Lower lobe of right lung (tissue), 2 donors: ENCODE measurements around the gene FAM187B. TPM values are rescaled to one million over a fixed set of nuclear protein-coding genes. Genes with fewer than 3 reads are reported as not detected.

Source experiments
- ATAC-seq, 2 donors: fragments of 200-7000 bp; cut with Tn5 transposase; one replicate each; pipeline ENCODE4 v1.9.1; 2020 to 2022; ENCODE audit warnings: mild to moderate bottlenecking in 2 of 2, moderate library complexity in 2 of 2
- DNase-seq: peaks from one replicate; pipeline ENCODE4 v3.0.0-alpha.2; 2020
- H3K27ac ChIP-seq: fragments of 200-600 bp; one replicate; pipeline ENCODE4 v1.8.0; 2022
- H3K27me3 ChIP-seq: fragments of 200-600 bp; one replicate; pipeline ENCODE4 v1.8.0; 2022; ENCODE audit warnings: low read depth
- H3K36me3 ChIP-seq: fragments of 200-600 bp; one replicate; pipeline ENCODE4 v1.8.0; 2022; ENCODE audit warnings: mild to moderate bottlenecking
- H3K4me1 ChIP-seq: fragments of 200-600 bp; one replicate; pipeline ENCODE4 v1.8.0; 2022
- H3K4me3 ChIP-seq: fragments of 200-600 bp; one replicate; pipeline ENCODE4 v1.8.0; 2022; ENCODE audit warnings: mild to moderate bottlenecking
- H3K9me3 ChIP-seq: fragments of 200-600 bp; one replicate; pipeline ENCODE4 v1.8.0; 2022
- intact Hi-C: fragments of 100-400 bp; cut with DNase I; formaldehyde crosslinking; loops from one replicate; pipeline ENCODE4 v1.11.0; 2022
- total RNA-seq: library from RNA; stranded (reverse); fragmentation: NEBNext Ultra II Directional; extraction: Animal tissue kit (Norgen Biotek cat#: 25700); gene quantifications from one replicate; pipeline ENCODE4 v1.2.1, GENCODE V29; 2021
- TF ChIP-seq, protein P1 (sequence below): fragments of 200-600 bp; IDR thresholded peaks from one replicate; pipeline ENCODE4 v1.8.0; 2022; ENCODE audit warnings: antibody characterized with exemption, mild to moderate bottlenecking
- donor health status: DM: no; HTN: yes; CAD: no; lungs with severe emphysema.

FAM187B gene
- total RNA-seq, 1 donor from 2014 or later = 0.41 TPM

DNA sequence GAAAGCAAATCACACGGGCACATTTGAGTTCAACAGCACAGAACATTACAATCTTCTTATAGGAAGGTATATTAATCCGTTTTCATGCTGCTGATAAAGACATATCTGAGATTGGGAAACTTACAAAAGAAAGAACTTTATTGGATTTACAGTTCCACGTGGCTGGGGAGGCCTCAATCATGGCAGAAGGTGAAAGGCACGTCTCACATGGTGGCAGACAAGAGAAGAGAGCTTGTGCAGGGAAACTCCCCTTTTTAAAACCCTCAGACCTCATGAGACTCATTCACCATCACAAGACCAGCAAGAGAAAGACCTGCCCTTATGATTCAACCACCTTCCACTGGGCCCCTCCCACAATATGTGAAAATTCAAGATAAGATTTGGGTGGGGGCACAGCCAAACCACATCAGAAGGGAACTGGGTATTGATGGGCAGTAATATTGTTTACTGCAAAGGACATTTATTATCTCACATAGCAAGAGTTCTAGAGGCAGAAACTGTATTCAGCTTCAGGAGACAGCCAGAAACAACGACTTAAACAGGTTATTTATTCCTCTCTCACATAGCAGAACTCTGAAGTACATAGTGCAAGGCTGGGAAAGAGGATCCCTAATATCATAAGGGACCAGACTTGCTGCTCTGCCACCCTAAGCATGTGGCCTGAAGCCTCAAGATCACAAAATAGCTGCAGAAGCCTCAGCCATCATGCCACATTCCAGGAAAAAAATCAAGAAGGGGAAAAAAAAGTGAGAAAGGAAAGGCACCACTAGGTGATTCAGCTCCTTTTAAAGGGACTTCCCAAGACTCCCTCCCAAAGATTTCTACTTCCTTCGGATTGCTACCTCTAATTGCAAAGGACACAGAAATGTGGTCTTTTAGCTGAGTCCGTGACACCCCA lies 50.9 kb downstream of the FAM187B start:
- no peak for ATAC-seq
- TF ChIP-seq, protein P1, sequence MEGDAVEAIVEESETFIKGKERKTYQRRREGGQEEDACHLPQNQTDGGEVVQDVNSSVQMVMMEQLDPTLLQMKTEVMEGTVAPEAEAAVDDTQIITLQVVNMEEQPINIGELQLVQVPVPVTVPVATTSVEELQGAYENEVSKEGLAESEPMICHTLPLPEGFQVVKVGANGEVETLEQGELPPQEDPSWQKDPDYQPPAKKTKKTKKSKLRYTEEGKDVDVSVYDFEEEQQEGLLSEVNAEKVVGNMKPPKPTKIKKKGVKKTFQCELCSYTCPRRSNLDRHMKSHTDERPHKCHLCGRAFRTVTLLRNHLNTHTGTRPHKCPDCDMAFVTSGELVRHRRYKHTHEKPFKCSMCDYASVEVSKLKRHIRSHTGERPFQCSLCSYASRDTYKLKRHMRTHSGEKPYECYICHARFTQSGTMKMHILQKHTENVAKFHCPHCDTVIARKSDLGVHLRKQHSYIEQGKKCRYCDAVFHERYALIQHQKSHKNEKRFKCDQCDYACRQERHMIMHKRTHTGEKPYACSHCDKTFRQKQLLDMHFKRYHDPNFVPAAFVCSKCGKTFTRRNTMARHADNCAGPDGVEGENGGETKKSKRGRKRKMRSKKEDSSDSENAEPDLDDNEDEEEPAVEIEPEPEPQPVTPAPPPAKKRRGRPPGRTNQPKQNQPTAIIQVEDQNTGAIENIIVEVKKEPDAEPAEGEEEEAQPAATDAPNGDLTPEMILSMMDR = no peak
- DNase-seq = no peak
- intact Hi-C loops = no loop called here
- Histone ChIP-seq H3K9me3 (no peaks in the 10 kb centered on the region), H3K27me3 (no peaks in the 10 kb centered on the region), H3K36me3 (no peaks in the 10 kb centered on the region), H3K4me3 (no peak overlapping the region), H3K4me1 (peaks cover 6% of the 10 kb centered on the region), H3K27ac (no peak overlapping the region)

DNA sequence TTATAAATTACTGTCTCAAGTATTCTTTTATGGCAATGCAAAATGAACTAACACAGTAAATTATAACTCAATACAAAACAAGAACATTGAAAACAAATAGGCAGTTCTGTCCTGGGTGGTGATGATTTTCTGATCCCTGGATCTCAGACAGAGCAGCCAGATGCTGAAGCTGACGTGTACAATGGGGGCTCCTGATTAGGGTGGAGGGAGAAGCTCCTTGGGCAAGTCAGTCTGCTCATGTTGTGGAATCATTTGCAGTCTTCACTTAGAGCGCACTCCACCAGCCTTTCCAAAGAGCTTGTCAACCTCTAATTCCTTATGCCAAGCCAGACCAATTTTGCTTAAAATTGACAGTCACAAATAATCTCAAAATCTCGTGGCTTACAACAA lies 52.4 kb downstream of the FAM187B start:
- Histone ChIP-seq H3K27ac (no peak overlapping the region), H3K36me3 (no peaks in the 10 kb centered on the region), H3K4me1 (peaks cover 16% of the 10 kb centered on the region), H3K4me3 (no peak overlapping the region), H3K9me3 (no peaks in the 10 kb centered on the region), H3K27me3 (no peaks in the 10 kb centered on the region)
- ATAC-seq (no peak), DNase-seq (no peak)
- TF ChIP-seq, protein P1 = no peak
- intact Hi-C loops = no loop called here

Other genes starting within 250 kb of the FAM187B start
- gene GRAMD1A, start 228.4 kb downstream of the FAM187B start, total RNA-seq = 90.7 TPM
- 9.8 TPM for gene SCN1B, start 198.3 kb downstream of the FAM187B start, total RNA-seq
- 28.1 TPM for gene HPN, start 187.0 kb downstream of the FAM187B start, total RNA-seq
- gene FXYD3, start 112.9 kb downstream of the FAM187B start, total RNA-seq = 135 TPM
- 6.3 TPM for gene LGI4, start 93.7 kb downstream of the FAM187B start, total RNA-seq
- 49.7 TPM for gene FXYD1, start 89.9 kb downstream of the FAM187B start, total RNA-seq
- not detected for gene FXYD7, start 85.5 kb downstream of the FAM187B start, total RNA-seq
- 152 TPM for gene FXYD5, start 74.0 kb downstream of the FAM187B start, total RNA-seq
- gene LSR, start 20.3 kb upstream of the FAM187B start, total RNA-seq = 74.1 TPM
- 171 TPM for gene USF2, start 40.2 kb upstream of the FAM187B start, total RNA-seq
- gene HAMP, start 53.8 kb upstream of the FAM187B start, total RNA-seq = not detected
- gene MAG, start 63.4 kb upstream of the FAM187B start, total RNA-seq = not detected
- 19.1 TPM for gene CD22, start 100.4 kb upstream of the FAM187B start, total RNA-seq
- not detected for gene FFAR1, start 119.2 kb upstream of the FAM187B start, total RNA-seq
- not detected for gene FFAR3, start 129.7 kb upstream of the FAM187B start, total RNA-seq
- not detected for gene GPR42, start 142.3 kb upstream of the FAM187B start, total RNA-seq
- 4.7 TPM for gene FFAR2, start 219.5 kb upstream of the FAM187B start, total RNA-seq